GM21723 (cell line): ENCODE data around the gene ZNF35.
"Not testable (repeated sequence)": the region's sequence is repeated elsewhere in the genome, so short reads cannot be mapped to it uniquely, and the experiment has no call there.

Experiments used
- ATAC-seq: cut with Tn5 transposase; IDR thresholded peaks from one replicate; pipeline ENCODE4 v1.9.1; 2021; ENCODE audit warnings: mild to moderate bottlenecking, moderate library complexity; ENCODE audit not compliant: unreplicated experiment

ZNF35 gene

DNA sequence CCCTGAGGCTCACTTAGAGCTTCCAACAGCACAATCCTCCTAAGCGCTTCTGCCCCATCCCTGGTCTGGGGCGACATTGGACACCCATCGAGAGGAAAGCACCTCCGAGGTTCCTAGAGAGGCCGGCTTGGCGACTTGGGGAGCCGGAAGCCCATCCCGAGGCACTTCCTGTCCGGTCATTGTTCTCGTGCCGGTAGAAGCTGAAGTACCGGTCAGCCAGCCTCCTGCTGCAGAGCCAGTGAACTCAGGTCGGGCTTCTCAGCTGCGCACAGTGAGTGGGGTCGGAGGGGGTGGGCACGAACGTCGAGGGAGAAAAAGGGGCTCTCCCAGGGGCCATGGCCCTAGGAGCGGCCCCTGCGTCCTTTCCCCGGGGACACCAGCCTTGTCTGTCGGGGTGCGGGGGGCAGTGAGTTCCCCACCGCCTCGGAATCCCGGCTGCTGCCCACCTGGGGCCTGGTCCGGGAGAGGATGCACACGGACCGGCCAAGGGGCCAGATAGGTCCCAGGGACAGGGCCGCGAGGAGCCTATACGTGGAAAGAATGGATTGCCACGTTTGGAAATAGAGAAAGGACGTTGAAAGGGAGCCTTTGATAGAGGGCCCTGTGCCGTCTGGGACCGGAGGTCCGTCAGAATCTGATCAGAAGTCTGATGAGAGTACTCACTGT is at the start of gene ZNF35:
Gene ZNF35, plus strand, starts transcription at position 169 of the 666 bp plus-strand sequence. CDS start 2,336 bp downstream, outside the sequence.
- ATAC-seq = peak; percentile 98

DNA sequence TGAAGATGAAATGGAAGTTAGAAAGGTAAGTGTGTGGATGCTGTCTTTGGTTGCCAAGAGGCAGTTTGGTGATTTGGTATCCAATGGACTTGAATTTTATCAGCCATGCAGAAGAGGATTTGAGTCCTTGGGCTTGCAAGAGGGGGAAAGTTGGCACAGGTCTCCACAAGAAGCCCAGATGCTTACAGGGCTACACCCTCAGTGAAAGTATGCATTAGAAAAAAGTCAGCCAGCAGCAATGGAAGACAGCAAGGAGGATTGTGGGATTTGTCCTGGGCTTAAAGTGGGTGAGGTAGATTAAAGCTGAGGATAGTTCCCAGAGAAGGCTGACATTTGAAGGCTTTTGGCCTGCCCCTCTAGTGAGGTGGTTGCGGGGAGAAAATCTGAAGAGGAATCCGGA is 46.8 kb upstream of the ZNF35 start:
- ATAC-seq = no peak

- ATAC-seq = no peak
These were observed 35.9 kb upstream of the ZNF35 start for GRCh38 chr3:44612678-44613077.

- ATAC-seq = peak; percentile 95
These were observed 23.6 kb upstream of the ZNF35 start, which contains the start of gene ZNF197 for GRCh38 chr3:44624749-44625480. TSS of gene ZNF197 (plus strand) at chr3:44625036. CDS start at chr3:44629155, 4,119 bp downstream.

DNA sequence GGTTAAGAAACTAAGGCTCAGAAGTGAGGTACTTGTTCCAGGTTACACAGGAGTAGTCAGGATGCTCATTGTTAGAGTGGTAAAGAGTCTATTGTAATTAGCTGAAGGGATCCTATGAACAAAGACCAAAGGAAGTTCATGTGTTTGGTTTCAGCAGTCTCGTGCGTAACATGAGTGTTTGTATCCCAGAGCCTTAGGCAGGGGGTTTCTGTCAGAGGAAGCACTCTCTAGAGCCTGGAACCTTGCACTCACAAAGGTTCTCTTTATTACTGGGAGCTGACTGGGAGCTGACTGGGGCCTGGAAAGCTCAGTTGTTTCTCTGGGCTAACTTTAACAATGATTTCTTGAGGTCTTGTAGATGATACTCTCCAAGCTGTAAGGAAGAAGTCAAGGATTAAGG is 19.8 kb upstream of the ZNF35 start:
- no peak for ATAC-seq

DNA sequence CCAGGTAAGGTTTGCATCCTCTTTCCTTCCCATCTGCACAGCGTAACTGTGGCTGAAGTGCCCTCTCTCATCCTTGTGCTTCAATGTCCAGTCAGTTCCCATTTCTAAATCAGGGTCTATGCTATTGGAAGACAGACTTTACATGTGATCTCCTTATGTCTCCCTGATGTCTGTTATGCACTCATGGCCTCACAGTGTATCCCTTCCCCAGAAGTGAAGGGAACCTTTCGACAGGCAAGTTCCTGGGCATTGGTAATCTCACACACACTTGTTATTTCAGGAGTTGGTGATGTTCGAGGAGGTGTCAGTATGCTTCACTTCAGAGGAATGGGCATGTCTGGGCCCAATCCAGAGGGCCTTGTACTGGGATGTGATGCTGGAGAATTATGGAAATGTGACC is 16.3 kb upstream of the ZNF35 start:
- ATAC-seq = no peak

- ATAC-seq = no peak
These were observed 6.2 kb upstream of the ZNF35 start for GRCh38 chr3:44642337-44642736.

DNA sequence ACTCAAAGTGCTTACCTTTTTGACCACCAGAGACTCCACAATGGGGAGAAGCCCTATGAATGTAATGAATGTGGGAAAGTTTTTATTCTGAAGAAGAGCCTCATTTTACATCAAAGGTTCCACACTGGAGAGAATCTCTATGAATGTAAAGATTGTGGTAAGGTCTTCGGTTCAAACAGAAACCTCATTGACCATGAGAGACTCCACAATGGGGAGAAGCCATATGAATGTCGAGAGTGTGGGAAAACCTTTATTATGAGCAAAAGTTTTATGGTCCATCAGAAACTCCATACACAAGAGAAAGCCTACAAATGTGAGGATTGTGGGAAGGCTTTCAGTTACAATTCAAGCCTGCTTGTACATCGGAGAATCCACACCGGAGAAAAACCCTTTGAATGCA is 5.5 kb upstream of the ZNF35 start:
- no peak for ATAC-seq

GRCh38 chr3:44647771-44648170 is 761 bp upstream of the ZNF35 start:
- ATAC-seq = no peak

DNA sequence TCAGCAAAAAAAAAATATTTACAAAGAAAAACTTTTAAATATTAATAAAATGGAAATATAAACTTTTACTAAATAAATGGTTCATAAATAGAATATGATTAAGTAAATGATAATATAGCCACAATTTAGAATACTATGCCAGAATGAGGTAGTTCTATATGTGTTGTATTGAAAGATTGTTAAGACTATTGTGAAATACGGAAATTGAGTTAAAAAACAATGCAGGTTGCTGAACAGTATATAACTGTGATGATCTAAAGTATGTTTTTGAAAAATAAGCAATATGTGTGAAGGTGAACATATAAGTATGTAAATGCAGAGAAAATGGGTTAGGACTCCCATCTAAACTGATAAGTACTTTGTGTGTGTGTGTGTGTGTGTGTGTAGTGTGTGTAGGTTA is 1.2 kb downstream of the ZNF35 start:
- ATAC-seq = no peak

GRCh38 chr3:44654039-44654438 is 5.5 kb downstream of the ZNF35 start:
- no peak for ATAC-seq

GRCh38 chr3:44659015-44659414 is 10.5 kb downstream of the ZNF35 start:
- no peak for ATAC-seq

DNA sequence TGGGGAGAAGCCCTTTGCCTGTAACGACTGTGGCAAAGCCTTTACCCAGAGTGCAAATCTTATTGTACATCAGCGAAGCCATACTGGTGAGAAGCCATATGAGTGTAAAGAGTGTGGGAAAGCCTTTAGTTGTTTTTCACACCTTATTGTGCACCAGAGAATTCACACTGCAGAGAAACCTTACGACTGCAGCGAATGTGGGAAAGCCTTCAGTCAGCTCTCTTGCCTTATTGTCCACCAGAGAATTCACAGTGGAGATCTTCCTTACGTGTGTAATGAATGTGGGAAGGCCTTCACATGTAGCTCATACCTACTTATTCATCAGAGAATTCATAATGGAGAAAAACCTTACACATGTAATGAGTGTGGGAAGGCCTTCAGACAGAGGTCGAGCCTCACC is 10.9 kb downstream of the ZNF35 start:
- ATAC-seq = no peak

DNA sequence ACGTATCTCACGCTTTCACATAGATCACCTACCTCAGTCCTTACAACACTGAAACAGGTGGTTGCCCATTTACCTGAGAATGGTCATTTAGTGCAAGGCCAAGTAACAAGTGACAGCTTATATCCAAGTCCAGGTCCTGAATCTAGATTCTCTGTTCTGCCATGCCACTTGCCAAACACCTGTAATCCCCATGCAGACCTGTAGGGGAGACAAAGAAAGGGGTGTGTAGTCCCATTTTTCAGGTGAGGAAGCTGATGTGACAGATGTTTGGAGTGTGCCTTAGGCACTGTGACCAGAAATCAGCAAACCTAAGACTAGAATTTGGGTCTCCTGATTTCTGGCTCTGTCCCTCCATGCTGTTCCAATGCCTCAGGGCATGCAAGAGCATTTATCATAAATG is 12.7 kb downstream of the ZNF35 start:
- ATAC-seq = no peak

DNA sequence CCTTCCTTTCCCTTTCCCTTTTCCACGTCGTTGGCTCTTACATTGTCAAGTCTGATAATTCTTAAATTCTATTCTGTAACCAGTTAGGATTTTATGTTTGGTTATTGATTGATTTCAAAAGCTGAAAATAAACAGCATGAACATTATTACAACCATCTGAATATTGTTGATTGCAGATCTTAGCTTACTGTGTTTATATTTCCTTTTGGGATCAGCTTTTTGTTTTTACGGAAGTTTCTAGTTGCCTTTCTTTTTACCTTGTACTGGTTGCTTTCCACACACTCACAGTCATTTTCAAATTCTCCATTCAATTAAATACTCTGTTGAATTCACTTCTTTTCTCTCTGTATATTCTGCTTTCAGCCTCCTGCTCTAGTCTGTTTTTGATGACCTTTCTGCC is 16.6 kb downstream of the ZNF35 start:
- ATAC-seq = no peak

DNA sequence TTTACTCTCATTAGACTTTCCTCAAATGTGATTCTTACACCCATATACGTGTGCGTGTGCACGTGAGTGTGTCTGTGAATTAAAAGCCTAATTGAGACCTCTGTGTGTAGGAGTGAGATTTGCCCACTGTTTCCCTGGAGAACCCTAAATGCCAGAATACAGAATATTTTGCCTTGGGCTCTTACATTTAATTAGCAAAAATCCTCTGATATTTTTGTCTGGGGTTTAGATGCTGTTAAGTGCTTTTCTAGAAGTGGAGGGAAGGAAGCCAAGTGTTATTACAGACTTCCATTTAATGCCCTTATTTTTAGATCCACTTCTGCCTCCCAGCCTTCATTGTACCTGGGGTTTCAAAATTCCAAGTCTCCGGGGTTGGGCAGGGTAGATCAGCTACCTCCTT is 17.8 kb downstream of the ZNF35 start:
- no peak for ATAC-seq

DNA sequence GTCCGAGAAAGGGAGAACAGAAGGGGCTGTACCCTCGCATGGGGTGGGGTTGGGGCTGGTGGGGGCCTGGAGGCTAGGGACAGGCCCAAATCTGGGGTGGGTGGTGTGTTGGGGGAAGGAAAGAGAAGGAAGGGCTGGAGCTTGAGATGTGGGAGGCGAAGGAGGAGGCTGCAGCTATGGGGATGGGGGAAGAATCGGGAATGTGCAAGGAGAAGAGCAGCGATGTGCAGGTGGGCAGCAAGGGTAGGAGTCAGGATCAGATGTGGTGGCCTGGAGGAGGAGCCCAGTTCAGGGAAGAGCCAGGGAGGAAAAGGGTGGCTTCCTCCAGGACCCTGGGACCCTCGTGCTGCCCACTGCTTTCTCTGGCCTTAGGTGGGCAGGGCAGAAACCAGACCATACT is 21.2 kb downstream of the ZNF35 start:
- ATAC-seq = no peak

GRCh38 chr3:44673466-44673865 is 24.9 kb downstream of the ZNF35 start:
- not testable (repeated sequence) for ATAC-seq

- ATAC-seq = no peak
These were observed 25.7 kb downstream of the ZNF35 start for GRCh38 chr3:44674211-44674610.

- no peak for ATAC-seq
These were observed 30.1 kb downstream of the ZNF35 start for GRCh38 chr3:44678480-44679116.

DNA sequence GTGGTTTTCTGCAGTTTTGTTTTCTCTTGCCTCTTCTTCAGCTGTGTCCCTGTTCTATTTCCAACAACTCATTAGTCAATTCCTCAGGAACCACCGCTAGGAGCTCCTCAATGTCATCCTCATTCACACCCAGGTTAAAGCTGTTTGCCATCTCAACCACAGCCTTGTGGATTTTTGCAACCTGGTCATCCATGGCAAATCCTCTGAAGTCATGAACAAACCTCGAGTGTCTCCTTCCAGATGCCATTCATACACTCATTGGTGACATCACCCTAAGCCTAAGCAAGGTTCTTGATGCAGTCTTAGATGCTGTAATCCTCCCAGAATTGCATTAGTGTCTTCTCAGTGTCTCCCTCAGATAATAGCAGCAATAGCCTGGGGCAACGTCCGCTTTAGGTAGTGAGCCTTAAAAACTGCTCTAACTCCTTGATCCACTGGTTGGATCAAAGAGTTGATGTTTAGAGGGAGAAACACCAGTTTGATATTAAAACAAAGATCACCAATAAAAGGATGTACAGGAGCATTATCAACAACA is 32.5 kb downstream of the ZNF35 start:
- ATAC-seq = no peak
